Measurements from ENCODE around the gene GIT2.
A peak's percentile ranks its signal among the peaks of the same experiment; 100 is the strongest.

DNA sequence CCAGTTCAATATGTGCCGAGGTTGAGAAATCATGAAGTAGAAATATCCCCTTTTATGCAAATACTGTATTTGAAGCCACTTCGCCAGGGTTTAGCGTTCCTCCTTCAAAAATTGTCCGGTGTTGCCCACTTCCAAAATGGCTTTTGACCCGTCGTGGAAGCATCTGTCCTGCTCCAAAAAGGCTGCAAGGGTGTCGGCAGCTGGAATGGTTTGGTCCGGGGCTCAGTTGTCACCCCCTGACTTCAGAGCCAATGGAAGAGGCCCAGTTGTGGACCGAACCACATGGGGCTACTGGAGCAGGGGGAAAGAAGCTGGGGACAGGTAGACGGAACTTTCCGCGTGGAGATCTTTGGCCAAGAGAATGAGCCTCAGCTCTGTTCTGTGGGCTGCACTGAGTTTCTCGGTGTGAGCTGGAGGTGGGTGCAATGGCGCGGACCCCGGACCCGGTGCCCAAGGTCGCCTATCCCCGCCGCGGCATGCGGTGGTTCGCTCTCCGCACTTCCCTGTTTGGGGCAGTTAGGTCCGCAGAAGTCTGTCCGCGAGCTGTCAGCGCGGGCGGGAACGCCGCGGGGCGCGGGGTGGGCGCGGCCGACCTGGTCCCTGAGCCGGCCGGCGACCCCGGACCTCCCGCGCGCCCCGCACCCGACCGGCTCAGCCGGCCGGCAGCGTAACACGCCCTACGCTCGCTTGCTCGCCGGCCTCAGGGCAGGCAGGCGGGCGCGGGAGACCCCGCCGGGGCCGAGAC lies 2.9 kb upstream of the GIT2 start, which contains the start of gene ANKRD13A:
- TF ChIP-seq, protein P1, sequence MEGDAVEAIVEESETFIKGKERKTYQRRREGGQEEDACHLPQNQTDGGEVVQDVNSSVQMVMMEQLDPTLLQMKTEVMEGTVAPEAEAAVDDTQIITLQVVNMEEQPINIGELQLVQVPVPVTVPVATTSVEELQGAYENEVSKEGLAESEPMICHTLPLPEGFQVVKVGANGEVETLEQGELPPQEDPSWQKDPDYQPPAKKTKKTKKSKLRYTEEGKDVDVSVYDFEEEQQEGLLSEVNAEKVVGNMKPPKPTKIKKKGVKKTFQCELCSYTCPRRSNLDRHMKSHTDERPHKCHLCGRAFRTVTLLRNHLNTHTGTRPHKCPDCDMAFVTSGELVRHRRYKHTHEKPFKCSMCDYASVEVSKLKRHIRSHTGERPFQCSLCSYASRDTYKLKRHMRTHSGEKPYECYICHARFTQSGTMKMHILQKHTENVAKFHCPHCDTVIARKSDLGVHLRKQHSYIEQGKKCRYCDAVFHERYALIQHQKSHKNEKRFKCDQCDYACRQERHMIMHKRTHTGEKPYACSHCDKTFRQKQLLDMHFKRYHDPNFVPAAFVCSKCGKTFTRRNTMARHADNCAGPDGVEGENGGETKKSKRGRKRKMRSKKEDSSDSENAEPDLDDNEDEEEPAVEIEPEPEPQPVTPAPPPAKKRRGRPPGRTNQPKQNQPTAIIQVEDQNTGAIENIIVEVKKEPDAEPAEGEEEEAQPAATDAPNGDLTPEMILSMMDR (IDR thresholded peaks at IDR 0.05), result peak in 1 of 6 experiments; percentile 4
- peak in 2 of 4 donors; percentile 77 to 90 for TF ChIP-seq POLR2A (IDR thresholded peaks at IDR 0.05)

All from esophagus squamous epithelium (tissue), 4 donors.